GM12878 (cell line): ENCODE measurements around the gene GRK5. TPM values are rescaled to one million over a fixed set of nuclear protein-coding genes. Genes with fewer than 3 reads are reported as not detected.

ENCODE experiments used
- ATAC-seq: fragments of 200-7000 bp; cut with Tn5 transposase; 3 replicates; pipeline ENCODE4 v1.9.1; 2020; ENCODE audit warnings: mild to moderate bottlenecking, moderate library complexity
- BruUV-seq: library from RNA; stranded (reverse); fragments of 400-500 nt; replicated peaks from 2 replicates; lab custom pipeline; 2021; lab: Mats Ljungman, UMichigan
- CTCF ChIA-PET: fragments of 300-600 bp; sonication (Branson Sonifier 250); formaldehyde crosslinking; extraction: SDS; loops from one replicate; lab custom pipeline; 2021; ENCODE audit warnings: inconsistent platforms; lab: Yijun Ruan, JAX
- POLR2A ChIA-PET: fragments of 350-600 bp; formaldehyde crosslinking; extraction: SDS; loops from one replicate; lab custom pipeline; 2021; ENCODE audit warnings: inconsistent platforms; lab: Charles Lee
- RAD21 ChIA-PET: fragments of 300-600 bp; sonication (Branson Sonifier 250); formaldehyde crosslinking; loops from one replicate; lab custom pipeline; 2023; ENCODE audit warnings: antibody characterized with exemption; ENCODE audit not compliant: unreplicated experiment; lab: Charles Lee
- SMC1A ChIA-PET: fragments of 300-600 bp; sonication (Branson Sonifier 250); formaldehyde crosslinking; loops from one replicate; lab custom pipeline; 2023; ENCODE audit not compliant: unreplicated experiment, uncharacterized antibody; lab: Charles Lee
- DNase-seq: peaks from one replicate; pipeline ENCODE4 v3.0.0-alpha.2; 2011; ENCODE audit warnings: low read depth, low spot score
- FAIRE-seq: peaks from 3 replicates; lab custom pipeline; 2011; peaks lifted over from hg19 to GRCh38; lab: Jason Lieb, UNC
- H2AFZ ChIP-seq: 2 replicates; pipeline ENCODE4 v1.6.0; 2011; ENCODE audit warnings: low read depth, low read length, control low read depth; ENCODE audit not compliant: control insufficient read depth
- H3K27ac ChIP-seq: 2 replicates; pipeline ENCODE4 v1.5.1; 2011; ENCODE audit warnings: control low read depth; ENCODE audit not compliant: control insufficient read depth, insufficient read depth
- H3K27me3 ChIP-seq, 2 experiments: replicated peaks in 1 of 2; 2 replicates each; pipeline versions ENCODE4 v1.6.0 to v1.6.1; 2011; ENCODE audit warnings: low read length in 1 of 2; ENCODE audit not compliant: control insufficient read depth in 2 of 2, insufficient read depth in 2 of 2
- H3K36me3 ChIP-seq, 2 experiments: 2 replicates each; pipeline ENCODE4 v1.5.1; 2011; ENCODE audit warnings: low read length in 1 of 2; ENCODE audit not compliant: control insufficient read depth in 2 of 2, insufficient read depth in 2 of 2
- H3K4me1 ChIP-seq: 2 replicates; pipeline ENCODE4 v1.6.1; 2011; ENCODE audit warnings: mild to moderate bottlenecking, low read length, moderate library complexity, mixed read lengths; ENCODE audit not compliant: control insufficient read depth, insufficient read depth
- H3K4me2 ChIP-seq: 2 replicates; pipeline ENCODE4 v1.6.0; 2011; ENCODE audit warnings: control low read depth; ENCODE audit not compliant: control insufficient read depth, insufficient read depth
- H3K4me3 ChIP-seq: fragments of 200-600 bp; sonication (generic); 2 replicates; pipeline ENCODE4 v1.5.1; 2016
- H3K79me2 ChIP-seq: 2 replicates; pipeline ENCODE4 v1.6.0; 2011; ENCODE audit warnings: low read length; ENCODE audit not compliant: control insufficient read depth, insufficient read depth
- H3K9ac ChIP-seq: 2 replicates; pipeline ENCODE4 v1.8.0; 2011; ENCODE audit warnings: low read length, control low read depth, mixed read lengths; ENCODE audit not compliant: control insufficient read depth, insufficient read depth
- H3K9me3 ChIP-seq: replicated peaks from 3 replicates; pipeline ENCODE4 v1.5.1; 2011; ENCODE audit warnings: mild to moderate bottlenecking, low read length; ENCODE audit not compliant: control insufficient read depth, insufficient read depth
- H4K20me1 ChIP-seq: 2 replicates; pipeline ENCODE4 v1.6.0; 2011; ENCODE audit not compliant: control insufficient read depth, insufficient read depth
- BRCA1 ChIP-seq: IDR thresholded peaks from 2 replicates; pipeline ENCODE4 v1.6.1; 2011; ENCODE audit warnings: low read depth, low read length, improper control_type of control experiment
- CHD2 ChIP-seq: IDR thresholded peaks from 2 replicates; pipeline ENCODE4 v1.6.1; 2011; ENCODE audit warnings: low read depth, low read length, improper control_type of control experiment, borderline replicate concordance
- E2F8 ChIP-seq: fragments of 450-650 bp; IDR thresholded peaks from 2 replicates; pipeline ENCODE4 v1.6.1; 2018; ENCODE audit warnings: mild to moderate bottlenecking, low read depth, moderate library complexity; ENCODE audit not compliant: partially characterized antibody
- IRF3 ChIP-seq: fragments of 450-650 bp; IDR thresholded peaks from 2 replicates; pipeline ENCODE4 v1.6.1; 2014; ENCODE audit warnings: mild to moderate bottlenecking
- SIX5 ChIP-seq: IDR thresholded peaks from 2 replicates; pipeline ENCODE4 v1.6.1; 2011; ENCODE audit warnings: mild to moderate bottlenecking, low read depth, low read length, moderate library complexity; ENCODE audit not compliant: severe bottlenecking
- TAF1 ChIP-seq: IDR thresholded peaks from 2 replicates; pipeline ENCODE4 v1.6.1; 2011; ENCODE audit warnings: mild to moderate bottlenecking, low read depth, low read length, borderline replicate concordance
- WRNIP1 ChIP-seq: IDR thresholded peaks from 2 replicates; pipeline ENCODE4 v1.6.1; 2011; ENCODE audit warnings: low read depth, low read length, improper control_type of control experiment, borderline replicate concordance
- ZBTB11 ChIP-seq: fragments of 450-650 bp; formaldehyde crosslinking; IDR thresholded peaks from 2 replicates; pipeline ENCODE4 v1.5.0; 2022; ENCODE audit warnings: mild to moderate bottlenecking, missing genetic modification characterization
- ZNF217 ChIP-seq: fragments of 450-650 bp; IDR thresholded peaks from 2 replicates; pipeline ENCODE4 v1.6.1; 2017; ENCODE audit warnings: antibody characterized with exemption, mild to moderate bottlenecking
- WGBS: methylation state at CpG from one replicate; pipeline ENCODE4 v1.1.6; 2016; ENCODE audit warnings: low lambda C conversion rate; ENCODE audit not compliant: insufficient replicate concordance, insufficient coverage; ENCODE audit errors: missing lambda C conversion rate; 5-methylcytosine and 5-hydroxymethylcytosine counted together
- in situ Hi-C: fragments of 300-500 bp; cut with MboI; formaldehyde crosslinking; loops from 9 replicates; pipeline ENCODE4 v1.14.3; 2018; ENCODE audit warnings: mixed read lengths
- intact Hi-C: fragments of 100-400 bp; cut with micrococcal nuclease; formaldehyde crosslinking; loops from one replicate; pipeline ENCODE4 v1.14.2; 2022; ENCODE audit not compliant: unreplicated experiment
- polyA plus RNA-seq, 11 experiments: library from polyadenylated mRNA; depleted of rRNA in 4 of 11; unstranded in 6 of 11; stranded (reverse) in 5 of 11; fragments of >200 nt; fragmentation: Nextera tagmentation in 4 of 11; fragmentation: Illumina TruSeq in 1 of 11; extraction: Ambion mirVana in 4 of 11; extraction: Trizol in 1 of 11; gene quantifications; 1 replicate in 1 of 11; 2 replicates in 10 of 11; pipeline versions ENCODE4 v1.2.1 to v1.2.3, GENCODE V29; 2011 to 2016; ENCODE audit warnings: inconsistent platforms in 2 of 11, missing spikeins in 2 of 11, low read depth in 1 of 11
- total RNA-seq, 4 experiments: library from RNA; depleted of rRNA in 3 of 4; stranded (reverse); fragments of >200 nt in 3 of 4; fragmentation: Illumina TruSeq in 1 of 4; extraction: Trizol in 1 of 4; gene quantifications; 2 replicates each; pipeline versions ENCODE4 v1.2.1 to v1.2.3, GENCODE V29; 2013 to 2021

GRK5 gene
- total and polyA plus RNA-seq, 10 of the 15 experiments (the other 5 are each of a cell fraction or from before 2014, with no cell fraction given) = 0.11 to 22.1 (median 10.0) TPM

- ChIA-PET POLR2A (no interaction called here), CTCF (no interaction called here)
- BruUV-seq = no TSS peak
- intact Hi-C loops = no loop called here
- Histone ChIP-seq H3K4me1 (peaks cover 23% of the 10 kb centered on the region), H3K4me2 (no peak overlapping the region), H2AFZ (no peak overlapping the region), H4K20me1 (no peaks in the 10 kb centered on the region), H3K27ac (no peak overlapping the region), H3K9ac (no peak overlapping the region), H3K4me3 (no peak overlapping the region)
- FAIRE-seq = no peak
- no peak for DNase-seq
- no peak for ATAC-seq
- no peak for TF ChIP-seq SIX5
- no peak for TF ChIP-seq WRNIP1
- no peak for TF ChIP-seq TAF1
- no peak for TF ChIP-seq CHD2
- TF ChIP-seq ZNF217 = no peak
- TF ChIP-seq, all 136 proteins: peak for 0
- H3K36me3 ChIP-seq = peaks cover 7% of the 10 kb centered on the region in 2 experiments; a peak in 3 of 4 replicates
- 88% methylated on average over 5 of the region's 5 CpGs for WGBS
- no peaks in the 10 kb centered on the region for H3K9me3 ChIP-seq
- no peaks in the 10 kb centered on the region for H3K27me3 ChIP-seq
- SMC1A ChIA-PET = interaction anchor here (0.6 to 1.0 kb wide), 2 partner anchors 8 to 47 kb away, joined by 3 to 4 read pairs; no protein-coding TSS in a partner anchor
- in situ Hi-C loops = no loop called here
- no peaks in the 10 kb centered on the region for H3K79me2 ChIP-seq
- RAD21 ChIA-PET = no interaction called here
These were observed 191.6 kb downstream of the GRK5 start for GRCh38 chr10:119398996-119399395.

GRCh38 chr10:119399466-119399865 lies 192.1 kb downstream of the GRK5 start:
- BruUV-seq = no TSS peak
- no peak for TF ChIP-seq BRCA1
- no peak for TF ChIP-seq IRF3
- no peak for TF ChIP-seq ZBTB11
- no peak for TF ChIP-seq E2F8

More at GRCh38 chr10:119399466-119399865, 192.1 kb downstream of the GRK5 start:
- intact Hi-C loops (no loop called here), in situ Hi-C loops (no loop called here)
- Histone ChIP-seq H3K4me3 (no peak overlapping the region), H3K27ac (no peak overlapping the region), H3K9ac (no peak overlapping the region), H3K9me3 (no peaks in the 10 kb centered on the region), H3K4me1 (peaks cover 23% of the 10 kb centered on the region), H3K27me3 (no peaks in the 10 kb centered on the region), H3K36me3 (peaks cover 7% of the 10 kb centered on the region in 2 experiments; a peak in 3 of 4 replicates), H4K20me1 (no peaks in the 10 kb centered on the region), H3K4me2 (no peak overlapping the region), H2AFZ (no peak overlapping the region), H3K79me2 (no peaks in the 10 kb centered on the region)
- ChIA-PET RAD21 (interaction anchor here (0.5 kb wide), 1 partner anchor 1180 kb away, joined by 4 read pairs; no protein-coding TSS in a partner anchor), CTCF (no interaction called here), SMC1A (no interaction called here), POLR2A (no interaction called here)
- 98% methylated on average over 3 of the region's 3 CpGs for WGBS
- FAIRE-seq (no peak), DNase-seq (no peak), ATAC-seq (no peak)
